HEK293 (cell line): ENCODE data around the gene CYB5R4.

Experiments
- GLI4 ChIP-seq: fragments of 450-650 bp; formaldehyde crosslinking; IDR thresholded peaks from 2 replicates; pipeline ENCODE4 v1.5.1; 2016; ENCODE audit warnings: missing biosample characterization, missing genetic modification characterization
- ZBTB48 ChIP-seq: fragments of 450-650 bp; formaldehyde crosslinking; IDR thresholded peaks from 2 replicates; pipeline ENCODE4 v1.5.1; 2016; ENCODE audit warnings: missing biosample characterization, missing genetic modification characterization
- ZNF121 ChIP-seq: fragments of 450-650 bp; formaldehyde crosslinking; IDR thresholded peaks from 2 replicates; pipeline ENCODE4 v1.5.1; 2016; ENCODE audit warnings: missing biosample characterization, missing genetic modification characterization
- ZNF138 ChIP-seq: fragments of 450-650 bp; formaldehyde crosslinking; IDR thresholded peaks from 2 replicates; pipeline ENCODE4 v1.5.1; 2016; ENCODE audit warnings: missing biosample characterization, missing genetic modification characterization, borderline replicate concordance
- ZNF24 ChIP-seq: fragments of 450-650 bp; formaldehyde crosslinking; IDR thresholded peaks from 2 replicates; pipeline ENCODE4 v1.5.1; 2016; ENCODE audit warnings: missing biosample characterization, missing genetic modification characterization
- ZNF350 ChIP-seq: fragments of 450-650 bp; formaldehyde crosslinking; IDR thresholded peaks from 2 replicates; pipeline ENCODE4 v1.5.0; 2017; ENCODE audit warnings: missing biosample characterization, mild to moderate bottlenecking, missing genetic modification characterization
- ZNF530 ChIP-seq: fragments of 450-650 bp; formaldehyde crosslinking; IDR thresholded peaks from 2 replicates; pipeline ENCODE4 v1.5.1; 2016; ENCODE audit warnings: low read depth, missing biosample characterization, missing genetic modification characterization
- ZNF629 ChIP-seq: fragments of 450-650 bp; formaldehyde crosslinking; IDR thresholded peaks from 2 replicates; pipeline ENCODE4 v1.5.1; 2017; ENCODE audit warnings: missing biosample characterization, missing genetic modification characterization
- ZNF768 ChIP-seq: fragments of 450-650 bp; formaldehyde crosslinking; IDR thresholded peaks from 2 replicates; pipeline ENCODE4 v1.5.1; 2018; ENCODE audit warnings: missing biosample characterization, mild to moderate bottlenecking, missing genetic modification characterization
- TF ChIP-seq, protein P1 (sequence below): fragments of 450-650 bp; formaldehyde crosslinking; IDR thresholded peaks from 2 replicates; pipeline ENCODE4 v1.5.1; 2016; ENCODE audit warnings: missing biosample characterization, missing genetic modification characterization
- TF ChIP-seq, protein P2 (sequence below): fragments of 450-650 bp; formaldehyde crosslinking; IDR thresholded peaks from 2 replicates; pipeline ENCODE4 v1.5.1; 2016; ENCODE audit warnings: missing biosample characterization, missing genetic modification characterization
- TF ChIP-seq, protein P3 (sequence below): sonication (generic); formaldehyde crosslinking; IDR thresholded peaks from 2 replicates; pipeline ENCODE4 v1.8.1; 2022; ENCODE audit warnings: mild to moderate bottlenecking, moderate library complexity, missing genetic modification reagents
- TF ChIP-seq, protein P4 (sequence below): fragments of 450-650 bp; formaldehyde crosslinking; IDR thresholded peaks from 2 replicates; pipeline ENCODE4 v1.5.1; 2016; ENCODE audit warnings: missing biosample characterization, missing genetic modification characterization, low read depth
- TF ChIP-seq, protein P5 (sequence below): fragments of 450-650 bp; formaldehyde crosslinking; IDR thresholded peaks from 2 replicates; pipeline ENCODE4 v1.5.1; 2016; ENCODE audit warnings: missing biosample characterization, missing genetic modification characterization

DNA sequence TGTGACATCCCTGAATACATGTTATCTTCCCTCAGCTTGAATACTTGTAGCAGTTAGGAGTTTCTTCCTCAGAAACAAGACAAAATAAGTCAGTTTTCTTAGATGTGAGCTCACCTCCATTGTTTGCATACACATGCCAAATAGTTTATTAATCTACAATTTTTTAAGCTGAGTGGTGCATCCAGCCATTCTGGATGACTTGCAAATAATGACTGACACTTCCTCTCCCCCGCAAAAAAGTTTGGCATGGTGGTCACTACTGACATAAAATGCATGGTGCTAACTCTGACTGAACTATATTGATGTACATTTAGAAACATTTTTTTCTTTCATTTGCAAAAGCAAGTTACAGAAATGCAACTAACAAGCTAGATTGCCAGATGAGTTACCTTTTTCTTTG lies 55.5 kb downstream of the CYB5R4 start:
- TF ChIP-seq, protein P1, sequence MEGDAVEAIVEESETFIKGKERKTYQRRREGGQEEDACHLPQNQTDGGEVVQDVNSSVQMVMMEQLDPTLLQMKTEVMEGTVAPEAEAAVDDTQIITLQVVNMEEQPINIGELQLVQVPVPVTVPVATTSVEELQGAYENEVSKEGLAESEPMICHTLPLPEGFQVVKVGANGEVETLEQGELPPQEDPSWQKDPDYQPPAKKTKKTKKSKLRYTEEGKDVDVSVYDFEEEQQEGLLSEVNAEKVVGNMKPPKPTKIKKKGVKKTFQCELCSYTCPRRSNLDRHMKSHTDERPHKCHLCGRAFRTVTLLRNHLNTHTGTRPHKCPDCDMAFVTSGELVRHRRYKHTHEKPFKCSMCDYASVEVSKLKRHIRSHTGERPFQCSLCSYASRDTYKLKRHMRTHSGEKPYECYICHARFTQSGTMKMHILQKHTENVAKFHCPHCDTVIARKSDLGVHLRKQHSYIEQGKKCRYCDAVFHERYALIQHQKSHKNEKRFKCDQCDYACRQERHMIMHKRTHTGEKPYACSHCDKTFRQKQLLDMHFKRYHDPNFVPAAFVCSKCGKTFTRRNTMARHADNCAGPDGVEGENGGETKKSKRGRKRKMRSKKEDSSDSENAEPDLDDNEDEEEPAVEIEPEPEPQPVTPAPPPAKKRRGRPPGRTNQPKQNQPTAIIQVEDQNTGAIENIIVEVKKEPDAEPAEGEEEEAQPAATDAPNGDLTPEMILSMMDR (tag by site-specific recombination) = no peak
- TF ChIP-seq GLI4 (tag by site-specific recombination) = no peak
- TF ChIP-seq, protein P2, sequence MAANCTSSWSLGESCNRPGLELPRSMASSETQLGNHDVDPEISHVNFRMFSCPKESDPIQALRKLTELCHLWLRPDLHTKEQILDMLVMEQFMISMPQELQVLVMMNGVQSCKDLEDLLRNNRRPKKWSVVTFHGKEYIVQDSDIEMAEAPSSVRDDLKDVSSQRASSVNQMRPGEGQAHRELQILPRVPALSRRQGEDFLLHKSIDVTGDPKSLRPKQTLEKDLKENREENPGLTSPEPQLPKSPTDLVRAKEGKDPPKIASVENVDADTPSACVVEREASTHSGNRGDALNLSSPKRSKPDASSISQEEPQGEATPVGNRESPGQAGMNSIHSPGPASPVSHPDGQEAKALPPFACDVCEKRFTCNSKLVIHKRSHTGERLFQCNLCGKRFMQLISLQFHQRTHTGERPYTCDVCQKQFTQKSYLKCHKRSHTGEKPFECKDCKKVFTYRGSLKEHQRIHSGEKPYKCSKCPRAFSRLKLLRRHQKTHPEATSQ (tag by site-specific recombination) = no peak
- TF ChIP-seq ZNF24 (tag by site-specific recombination) = no peak
- TF ChIP-seq, protein P3, sequence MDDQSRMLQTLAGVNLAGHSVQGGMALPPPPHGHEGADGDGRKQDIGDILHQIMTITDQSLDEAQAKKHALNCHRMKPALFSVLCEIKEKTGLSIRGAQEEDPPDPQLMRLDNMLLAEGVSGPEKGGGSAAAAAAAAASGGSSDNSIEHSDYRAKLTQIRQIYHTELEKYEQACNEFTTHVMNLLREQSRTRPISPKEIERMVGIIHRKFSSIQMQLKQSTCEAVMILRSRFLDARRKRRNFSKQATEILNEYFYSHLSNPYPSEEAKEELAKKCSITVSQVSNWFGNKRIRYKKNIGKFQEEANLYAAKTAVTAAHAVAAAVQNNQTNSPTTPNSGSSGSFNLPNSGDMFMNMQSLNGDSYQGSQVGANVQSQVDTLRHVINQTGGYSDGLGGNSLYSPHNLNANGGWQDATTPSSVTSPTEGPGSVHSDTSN (CRISPR knock-in tag) = no peak
- no peak for TF ChIP-seq ZNF138
- no peak for TF ChIP-seq ZNF768 (tag by site-specific recombination)
- no peak for TF ChIP-seq ZBTB48
- TF ChIP-seq ZNF350 (tag by site-specific recombination) = no peak
- no peak for TF ChIP-seq ZNF530
- TF ChIP-seq ZNF121 (tag by site-specific recombination) = no peak
- TF ChIP-seq, protein P4, sequence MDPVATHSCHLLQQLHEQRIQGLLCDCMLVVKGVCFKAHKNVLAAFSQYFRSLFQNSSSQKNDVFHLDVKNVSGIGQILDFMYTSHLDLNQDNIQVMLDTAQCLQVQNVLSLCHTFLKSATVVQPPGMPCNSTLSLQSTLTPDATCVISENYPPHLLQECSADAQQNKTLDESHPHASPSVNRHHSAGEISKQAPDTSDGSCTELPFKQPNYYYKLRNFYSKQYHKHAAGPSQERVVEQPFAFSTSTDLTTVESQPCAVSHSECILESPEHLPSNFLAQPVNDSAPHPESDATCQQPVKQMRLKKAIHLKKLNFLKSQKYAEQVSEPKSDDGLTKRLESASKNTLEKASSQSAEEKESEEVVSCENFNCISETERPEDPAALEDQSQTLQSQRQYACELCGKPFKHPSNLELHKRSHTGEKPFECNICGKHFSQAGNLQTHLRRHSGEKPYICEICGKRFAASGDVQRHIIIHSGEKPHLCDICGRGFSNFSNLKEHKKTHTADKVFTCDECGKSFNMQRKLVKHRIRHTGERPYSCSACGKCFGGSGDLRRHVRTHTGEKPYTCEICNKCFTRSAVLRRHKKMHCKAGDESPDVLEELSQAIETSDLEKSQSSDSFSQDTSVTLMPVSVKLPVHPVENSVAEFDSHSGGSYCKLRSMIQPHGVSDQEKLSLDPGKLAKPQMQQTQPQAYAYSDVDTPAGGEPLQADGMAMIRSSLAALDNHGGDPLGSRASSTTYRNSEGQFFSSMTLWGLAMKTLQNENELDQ (tag by site-specific recombination) = no peak
- no peak for TF ChIP-seq ZNF629 (tag by site-specific recombination)
- TF ChIP-seq, protein P5, sequence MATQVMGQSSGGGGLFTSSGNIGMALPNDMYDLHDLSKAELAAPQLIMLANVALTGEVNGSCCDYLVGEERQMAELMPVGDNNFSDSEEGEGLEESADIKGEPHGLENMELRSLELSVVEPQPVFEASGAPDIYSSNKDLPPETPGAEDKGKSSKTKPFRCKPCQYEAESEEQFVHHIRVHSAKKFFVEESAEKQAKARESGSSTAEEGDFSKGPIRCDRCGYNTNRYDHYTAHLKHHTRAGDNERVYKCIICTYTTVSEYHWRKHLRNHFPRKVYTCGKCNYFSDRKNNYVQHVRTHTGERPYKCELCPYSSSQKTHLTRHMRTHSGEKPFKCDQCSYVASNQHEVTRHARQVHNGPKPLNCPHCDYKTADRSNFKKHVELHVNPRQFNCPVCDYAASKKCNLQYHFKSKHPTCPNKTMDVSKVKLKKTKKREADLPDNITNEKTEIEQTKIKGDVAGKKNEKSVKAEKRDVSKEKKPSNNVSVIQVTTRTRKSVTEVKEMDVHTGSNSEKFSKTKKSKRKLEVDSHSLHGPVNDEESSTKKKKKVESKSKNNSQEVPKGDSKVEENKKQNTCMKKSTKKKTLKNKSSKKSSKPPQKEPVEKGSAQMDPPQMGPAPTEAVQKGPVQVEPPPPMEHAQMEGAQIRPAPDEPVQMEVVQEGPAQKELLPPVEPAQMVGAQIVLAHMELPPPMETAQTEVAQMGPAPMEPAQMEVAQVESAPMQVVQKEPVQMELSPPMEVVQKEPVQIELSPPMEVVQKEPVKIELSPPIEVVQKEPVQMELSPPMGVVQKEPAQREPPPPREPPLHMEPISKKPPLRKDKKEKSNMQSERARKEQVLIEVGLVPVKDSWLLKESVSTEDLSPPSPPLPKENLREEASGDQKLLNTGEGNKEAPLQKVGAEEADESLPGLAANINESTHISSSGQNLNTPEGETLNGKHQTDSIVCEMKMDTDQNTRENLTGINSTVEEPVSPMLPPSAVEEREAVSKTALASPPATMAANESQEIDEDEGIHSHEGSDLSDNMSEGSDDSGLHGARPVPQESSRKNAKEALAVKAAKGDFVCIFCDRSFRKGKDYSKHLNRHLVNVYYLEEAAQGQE (tag by site-specific recombination) = no peak
